ENCODE data around the gene STBD1.
A peak's percentile ranks its signal among the peaks of the same experiment; 100 is the strongest.

The STBD1 gene

GRCh38 chr4:76300012-76300411 lies 6.5 kb upstream of the STBD1 start:
- no peak for DNase-seq (ENCODE audit: low read depth)
- TF ChIP-seq CTCF (conservative IDR thresholded peaks at IDR 0.05; ENCODE audit: low read depth, low read length) = no peak
- H3K4me3 ChIP-seq (ENCODE audit: low read depth, low read length) = no peak overlapping the region

GRCh38 chr4:76301068-76301774 lies 5.3 kb upstream of the STBD1 start:
- peak; percentile 88 for DNase-seq (ENCODE audit: low read depth)
- no peak overlapping the region for H3K4me3 ChIP-seq (ENCODE audit: low read depth, low read length)
- TF ChIP-seq CTCF (conservative IDR thresholded peaks at IDR 0.05; ENCODE audit: low read depth, low read length) = no peak

DNA sequence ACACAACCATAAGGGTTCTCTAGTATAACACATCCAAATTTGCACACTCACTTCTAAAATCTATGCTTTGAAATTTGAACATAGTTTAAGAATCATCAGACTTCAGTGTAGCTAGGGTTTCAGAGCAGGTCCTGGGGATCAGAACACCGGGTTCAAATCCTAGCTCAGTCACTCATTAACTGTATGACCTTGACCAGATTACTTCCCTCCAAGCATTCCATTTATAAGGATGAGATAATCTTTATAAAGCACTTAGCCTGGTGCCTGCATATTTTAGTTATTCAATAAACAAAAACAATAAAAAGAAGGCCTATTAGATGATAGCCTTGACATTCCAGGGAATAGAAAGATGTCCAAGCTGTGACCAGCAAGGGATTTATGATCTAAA lies 4.8 kb upstream of the STBD1 start:
- no peak overlapping the region for H3K4me3 ChIP-seq (ENCODE audit: low read depth, low read length)
- no peak for DNase-seq (ENCODE audit: low read depth)
- no peak for TF ChIP-seq CTCF (conservative IDR thresholded peaks at IDR 0.05; ENCODE audit: low read depth, low read length)

- H3K4me3 ChIP-seq (ENCODE audit: low read depth, low read length) = no peak overlapping the region
- no peak for TF ChIP-seq CTCF (conservative IDR thresholded peaks at IDR 0.05; ENCODE audit: low read depth, low read length)
- DNase-seq (ENCODE audit: low read depth) = peak; percentile 24
Observed at GRCh38 chr4:76302826-76303438, 3.6 kb upstream of the STBD1 start.

GRCh38 chr4:76305033-76305687 lies 1.4 kb upstream of the STBD1 start:
- DNase-seq (ENCODE audit: low read depth) = no peak
- TF ChIP-seq CTCF (conservative IDR thresholded peaks at IDR 0.05; ENCODE audit: low read depth, low read length) = no peak
- no peak overlapping the region for H3K4me3 ChIP-seq (ENCODE audit: low read depth, low read length)

DNA sequence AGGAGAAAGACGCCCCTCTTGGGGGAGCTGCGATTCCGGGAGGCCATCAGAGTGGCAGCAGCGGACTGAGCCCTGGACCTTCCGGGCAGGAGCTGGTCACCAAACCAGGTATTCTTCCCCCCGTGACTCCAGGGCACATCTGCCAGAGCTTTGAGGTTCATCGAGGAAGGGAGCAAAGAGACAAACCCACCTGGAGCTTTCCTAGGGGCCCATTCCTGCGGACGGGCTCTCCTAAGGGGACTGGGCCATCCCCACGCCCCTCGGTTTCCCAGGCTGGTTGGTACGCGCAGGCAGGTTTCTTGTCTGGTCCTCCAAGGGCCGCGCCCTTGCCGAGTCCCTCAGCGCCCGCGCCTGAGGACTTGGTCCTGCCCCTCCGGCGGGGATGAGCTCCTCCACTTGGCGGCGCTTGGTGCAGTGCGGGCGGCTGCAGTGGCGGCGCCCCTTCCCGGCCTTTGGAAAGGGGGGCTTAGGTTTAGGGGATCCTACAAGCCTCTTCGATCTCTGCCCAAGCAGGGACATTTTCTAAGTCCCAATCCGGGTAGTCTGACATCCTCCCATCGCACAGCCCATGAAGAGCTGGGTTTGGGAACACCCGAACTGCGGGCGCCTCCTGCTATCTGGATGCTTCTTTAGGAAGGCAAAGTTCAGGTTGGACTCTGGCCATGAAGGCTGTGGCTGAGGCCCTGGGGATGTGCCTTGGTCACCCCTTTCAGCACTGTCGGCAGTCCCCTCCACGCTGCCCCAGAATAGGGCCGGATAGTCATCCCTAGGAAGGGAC lies 538 bp downstream of the STBD1 start:
- TF ChIP-seq CTCF (conservative IDR thresholded peaks at IDR 0.05; ENCODE audit: low read depth, low read length) = peak; percentile 48
- H3K4me3 ChIP-seq (ENCODE audit: low read depth, low read length) = peak overlapping the region; percentile 76
- DNase-seq (ENCODE audit: low read depth) = peak; percentile 49
